Measurements from ENCODE around the gene PPP3CA.

Gene PPP3CA

DNA sequence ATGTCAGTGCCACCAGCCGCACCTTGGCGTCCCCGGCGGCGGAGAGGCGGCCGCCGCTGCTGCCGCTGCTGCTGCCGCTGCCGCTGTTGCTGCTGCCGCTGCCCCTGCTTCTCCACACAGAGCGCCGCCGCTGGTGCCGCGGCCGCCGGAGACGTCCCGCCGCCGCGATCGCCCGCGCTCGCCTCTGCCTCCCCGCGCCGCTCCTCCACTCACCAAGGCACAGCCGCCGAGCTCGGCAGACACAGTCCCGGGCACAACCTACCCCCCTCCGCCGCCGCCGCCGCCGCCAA is at the start of gene PPP3CA:
Gene PPP3CA, minus strand, starts transcription at position 260 of the 290 bp plus-strand sequence.
- no peak for DNase-seq

DNA sequence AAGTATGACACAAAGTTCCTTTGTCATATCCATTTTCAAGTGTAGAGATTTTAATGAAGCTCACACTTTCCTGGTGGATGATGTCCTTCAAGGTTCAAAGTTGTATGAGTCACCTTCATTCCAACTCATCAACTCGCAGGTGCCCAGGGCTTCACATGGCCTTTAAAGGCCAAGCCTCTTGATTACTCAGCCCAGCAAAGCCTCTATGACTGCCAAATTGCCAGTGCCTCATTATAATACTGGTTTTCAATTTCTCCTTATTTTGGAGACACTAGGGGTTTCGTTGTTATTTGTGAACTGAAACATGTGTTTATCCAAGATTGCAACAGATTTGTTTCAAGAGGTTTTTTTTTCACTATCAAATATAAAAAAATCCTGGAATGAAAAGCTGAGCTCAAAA is 45.9 kb upstream of the PPP3CA start:
- no peak for DNase-seq

DNA sequence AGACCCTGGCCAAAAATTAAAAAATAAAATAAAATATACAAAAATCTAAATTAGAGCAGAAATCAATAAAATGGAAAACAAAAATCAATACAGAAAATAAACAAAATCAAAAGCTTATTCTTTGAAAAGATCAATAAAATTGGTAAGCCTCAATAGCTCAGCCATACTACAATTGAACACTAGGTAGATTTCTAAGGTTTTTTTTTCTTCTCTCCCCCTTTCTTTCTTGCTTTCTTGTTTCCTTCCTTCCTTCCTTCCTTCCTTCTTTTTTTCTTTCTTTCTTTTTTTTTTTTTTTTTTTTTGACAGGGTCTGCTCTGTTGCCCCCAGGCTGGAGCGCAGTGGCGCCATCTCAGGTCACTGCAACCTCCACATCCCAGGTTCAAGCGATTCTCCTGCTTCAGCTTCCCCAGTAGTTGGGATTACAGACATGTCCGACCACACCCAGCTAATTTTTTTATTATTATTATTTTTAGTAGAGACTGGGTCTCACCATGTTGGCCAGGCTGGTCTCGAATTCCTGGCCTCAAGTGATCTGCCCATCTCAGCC is 23.4 kb upstream of the PPP3CA start:
- DNase-seq: no peak

DNA sequence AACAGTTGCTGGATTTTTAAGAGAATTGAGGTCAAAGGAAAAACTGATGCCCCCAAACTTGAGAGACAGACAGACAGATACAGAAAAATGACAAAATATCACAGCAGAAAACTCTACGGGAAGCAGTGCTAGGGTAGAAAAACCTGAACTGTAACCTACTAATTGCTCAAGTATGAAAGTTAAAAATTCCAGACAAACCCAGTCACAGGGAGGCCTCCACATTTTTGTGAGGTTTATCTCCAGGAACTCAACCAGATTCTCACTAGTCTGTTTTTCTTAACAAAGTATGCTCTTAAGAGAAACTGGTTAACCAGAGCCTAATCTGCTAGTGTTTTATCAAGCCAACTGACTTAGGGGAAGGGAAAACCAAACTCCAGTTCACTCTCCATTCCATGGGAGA is 19.9 kb upstream of the PPP3CA start:
- no peak for DNase-seq

DNA sequence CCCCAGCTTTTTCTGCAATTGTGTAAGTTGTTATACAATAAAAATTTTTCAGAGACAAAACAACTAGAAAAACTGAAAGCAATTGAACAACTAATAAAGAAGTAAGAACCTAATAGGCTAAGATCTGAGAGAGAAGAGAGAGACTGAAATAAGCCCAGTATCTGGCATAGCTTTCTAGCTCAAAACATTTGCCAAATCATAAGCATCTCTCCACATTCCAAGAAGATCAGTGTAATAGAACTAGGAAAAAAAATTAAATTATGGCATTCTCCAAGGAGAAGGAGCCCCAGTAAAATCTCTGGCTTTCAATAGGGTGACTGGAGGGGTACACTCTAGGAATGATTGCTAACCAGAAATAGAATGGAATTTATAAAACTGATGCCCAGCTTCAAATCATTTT is 19.0 kb upstream of the PPP3CA start:
- no peak for DNase-seq

DNA sequence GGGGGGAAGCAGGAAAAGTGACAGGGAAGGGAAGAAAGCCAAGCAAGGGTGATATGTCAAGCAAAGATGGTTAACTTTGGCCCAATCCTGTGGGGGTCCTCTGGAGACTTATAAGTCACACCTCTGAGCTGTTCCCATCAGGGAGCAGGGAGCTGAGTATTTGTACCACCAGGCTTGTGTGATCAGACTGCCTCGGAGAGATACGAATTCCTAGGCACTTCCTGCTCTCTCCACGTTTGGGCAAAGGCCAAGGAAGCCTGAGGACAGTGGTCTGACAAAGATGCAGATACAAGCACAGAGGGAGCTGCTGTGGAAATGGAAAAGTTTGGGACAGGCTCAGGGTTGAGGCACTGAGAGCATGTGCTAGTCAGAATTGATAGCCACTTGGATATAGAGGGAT is 10.4 kb upstream of the PPP3CA start:
- DNase-seq: no peak

DNA sequence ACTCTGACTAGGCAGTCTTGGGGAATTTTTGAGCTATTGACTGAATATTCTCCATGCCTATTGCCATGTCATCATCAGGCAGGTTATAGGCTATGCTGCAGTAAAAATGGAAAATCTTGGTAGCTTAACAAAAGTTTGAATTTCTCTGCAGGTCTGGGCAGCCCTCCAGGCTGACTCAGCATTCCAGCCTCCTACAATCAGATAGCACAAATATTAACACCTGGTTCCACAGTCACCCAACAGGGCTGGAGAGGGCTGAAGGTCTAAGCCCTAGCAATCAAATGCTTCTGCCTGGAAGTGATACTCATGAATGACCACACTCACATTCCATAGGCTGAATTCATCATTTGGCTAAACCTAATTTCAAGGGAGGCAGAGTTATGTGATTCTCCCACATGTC is 9.6 kb upstream of the PPP3CA start:
- no peak for DNase-seq

DNA sequence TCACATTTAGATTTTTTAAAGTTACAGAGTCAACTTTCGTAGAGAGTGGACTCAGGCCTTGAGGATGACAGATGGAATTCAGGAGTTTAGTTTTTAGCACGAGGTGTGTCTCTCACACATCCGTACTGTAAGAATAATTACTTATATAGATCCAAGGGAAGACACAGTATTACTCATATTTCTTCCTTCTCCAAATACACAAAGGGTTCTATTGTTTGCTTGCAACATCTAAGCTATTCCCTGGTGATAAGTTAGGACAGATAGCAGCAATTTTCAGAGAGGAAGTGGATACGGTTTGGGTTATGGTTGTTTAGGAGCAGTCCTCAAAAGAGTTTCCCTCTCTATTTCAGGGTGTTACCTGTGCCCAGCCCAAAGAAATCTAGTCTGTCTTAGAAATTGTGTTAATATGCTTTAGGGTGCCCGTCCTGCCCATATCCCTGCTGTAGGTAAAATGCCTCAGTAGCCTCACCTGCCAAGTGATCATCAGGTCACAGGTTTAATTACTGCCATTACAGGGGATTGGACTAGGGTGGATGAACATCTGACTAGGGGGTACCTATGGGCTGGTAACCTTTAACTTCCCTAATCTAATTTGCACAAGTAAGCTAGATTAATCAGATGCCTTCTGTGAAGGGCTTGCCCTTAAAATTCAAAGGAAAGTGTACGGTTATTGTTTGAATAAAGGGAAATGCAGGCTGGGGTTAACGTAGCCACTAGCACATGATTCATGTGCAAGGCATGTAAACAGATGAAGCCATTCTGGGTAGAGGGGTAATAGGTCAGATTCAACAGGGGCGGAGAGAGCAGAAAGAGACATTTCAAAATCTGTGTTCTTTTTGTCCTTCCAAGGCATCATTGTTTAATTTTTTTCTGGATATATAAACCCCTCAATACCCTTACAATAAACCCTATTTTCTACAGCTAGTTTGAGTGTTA is 8.7 kb upstream of the PPP3CA start:
- DNase-seq: no peak

DNA sequence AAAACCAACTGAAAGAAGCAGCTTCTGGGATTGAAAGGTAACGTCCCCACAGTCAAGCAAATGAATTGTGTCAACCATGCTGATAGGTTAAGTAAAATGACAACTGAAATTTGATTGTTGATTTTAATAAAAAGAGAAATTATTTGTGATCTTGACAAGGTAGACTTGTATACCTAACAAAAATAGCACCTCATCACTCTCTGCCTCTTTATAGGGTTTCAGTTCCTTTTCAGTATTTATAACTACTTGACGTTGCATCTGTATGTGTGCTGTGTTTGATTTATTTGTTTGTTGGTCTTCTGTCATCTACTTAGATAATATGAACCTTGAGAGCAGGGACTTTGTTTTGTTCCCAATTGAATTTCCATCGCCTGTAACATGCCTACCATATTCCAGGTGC is 7.9 kb upstream of the PPP3CA start:
- DNase-seq: no peak

DNA sequence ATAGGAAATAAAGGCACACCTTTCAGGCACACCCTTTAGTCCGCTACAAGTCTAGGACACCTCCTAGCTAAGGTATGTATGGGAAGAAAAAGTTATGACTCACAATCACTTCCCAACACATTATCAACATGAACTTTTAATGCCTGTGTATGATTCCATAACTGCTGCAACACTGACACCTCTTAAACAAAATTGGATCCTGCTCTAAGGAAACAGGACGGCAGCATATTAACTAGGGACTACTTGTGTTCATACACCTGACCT is 2.4 kb upstream of the PPP3CA start:
- DNase-seq: no peak

DNA sequence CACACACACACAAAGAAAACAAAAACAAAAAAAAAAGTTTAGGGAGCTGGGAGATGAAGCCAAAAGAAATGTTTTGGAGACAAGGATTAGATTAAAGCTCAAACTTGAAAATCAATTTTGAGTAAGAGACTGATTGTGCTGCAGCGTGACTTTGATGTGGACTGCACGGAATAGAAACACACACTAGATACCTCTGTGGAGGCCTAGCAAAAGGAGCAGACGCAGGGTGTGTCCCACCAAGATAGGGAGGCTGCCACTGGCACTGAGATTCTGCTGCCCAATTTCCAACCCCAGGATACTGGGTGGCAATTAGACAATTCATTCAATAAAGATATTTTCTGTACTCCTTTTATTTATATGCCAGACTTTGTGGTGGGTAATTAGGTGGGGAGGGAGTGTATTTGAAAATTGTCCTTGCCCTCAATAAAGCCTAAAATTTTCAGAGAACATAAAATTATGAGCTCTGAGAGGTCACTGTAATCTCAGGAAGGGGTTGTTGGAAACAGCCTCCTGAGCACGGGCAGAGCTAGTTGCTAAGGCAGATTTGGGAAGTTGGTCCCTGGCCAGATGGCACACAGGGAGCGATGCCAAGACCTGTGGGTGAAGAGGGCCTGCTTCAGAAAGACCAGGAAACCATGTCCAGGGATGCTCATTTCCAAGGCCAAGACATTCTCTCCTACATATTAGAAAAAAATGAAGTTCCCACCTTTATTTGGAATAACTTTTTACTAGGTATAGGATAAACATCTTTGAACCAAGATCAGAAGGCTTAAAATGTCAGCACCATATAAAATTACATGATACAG is 1.9 kb upstream of the PPP3CA start:
- DNase-seq: no peak

DNA sequence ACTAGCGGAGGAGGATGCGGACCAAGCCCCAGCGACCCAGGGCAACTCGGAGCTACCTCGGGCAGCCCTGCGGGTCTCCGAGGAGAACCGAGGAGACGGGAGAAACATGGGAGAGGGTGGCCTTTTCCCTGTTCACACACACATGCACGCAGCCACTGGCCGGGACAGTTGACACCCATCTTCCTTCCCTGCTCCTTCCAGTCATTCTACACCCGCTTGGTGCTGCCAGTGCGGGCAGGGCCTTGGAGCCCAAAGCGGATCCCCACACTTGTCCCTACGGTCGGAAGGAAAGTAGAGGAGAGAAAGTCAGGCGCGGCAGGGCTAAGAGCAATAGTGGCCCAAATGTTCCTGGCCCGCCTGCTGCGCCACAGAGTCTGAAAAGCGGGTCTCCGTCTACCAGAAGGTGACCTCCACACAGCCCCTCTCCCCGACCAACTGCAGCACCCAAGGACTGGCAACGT is 1.1 kb upstream of the PPP3CA start:
- no peak for DNase-seq

DNA sequence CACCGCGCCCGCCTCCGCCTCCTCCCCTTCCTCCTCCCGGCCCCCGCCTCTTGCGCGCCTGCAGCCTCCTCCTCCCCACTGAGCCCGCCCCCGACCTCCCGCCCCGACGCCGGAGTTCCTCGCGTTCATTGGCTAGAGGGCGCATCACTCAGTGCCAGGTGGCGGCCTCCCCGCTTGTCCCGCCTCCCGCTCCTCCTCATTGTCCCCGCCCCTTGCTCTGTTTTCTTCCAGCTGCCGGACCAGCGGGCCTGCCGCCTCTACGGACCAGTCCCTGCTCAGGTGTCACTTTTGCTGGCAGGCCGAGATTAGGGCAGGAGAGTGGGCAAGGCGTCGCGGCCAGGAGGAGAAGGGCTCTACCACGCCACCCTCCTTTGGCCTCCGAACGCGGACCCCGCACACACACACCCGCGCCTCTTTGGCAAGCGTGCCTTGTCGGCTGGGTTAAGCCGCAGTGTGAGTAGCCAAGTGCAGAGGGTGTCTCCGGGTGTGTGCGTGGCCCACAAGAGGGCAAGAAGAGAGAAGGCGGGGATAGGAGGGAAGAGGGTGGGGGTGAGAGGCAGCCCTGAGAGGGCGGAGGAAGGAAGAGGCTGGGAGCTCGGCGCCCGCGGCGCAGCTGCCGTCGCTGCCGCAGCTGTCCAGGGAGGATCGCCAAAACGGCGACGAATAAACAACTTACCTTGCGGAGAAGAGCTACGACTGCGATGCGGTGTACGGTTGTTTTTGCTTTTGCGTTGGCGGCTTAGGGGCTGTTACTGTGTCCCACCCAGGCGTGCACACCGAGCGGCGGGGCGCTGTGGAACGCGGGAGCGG is 436 bp upstream of the PPP3CA start:
- DNase-seq: peak; percentile 99 to 100

DNA sequence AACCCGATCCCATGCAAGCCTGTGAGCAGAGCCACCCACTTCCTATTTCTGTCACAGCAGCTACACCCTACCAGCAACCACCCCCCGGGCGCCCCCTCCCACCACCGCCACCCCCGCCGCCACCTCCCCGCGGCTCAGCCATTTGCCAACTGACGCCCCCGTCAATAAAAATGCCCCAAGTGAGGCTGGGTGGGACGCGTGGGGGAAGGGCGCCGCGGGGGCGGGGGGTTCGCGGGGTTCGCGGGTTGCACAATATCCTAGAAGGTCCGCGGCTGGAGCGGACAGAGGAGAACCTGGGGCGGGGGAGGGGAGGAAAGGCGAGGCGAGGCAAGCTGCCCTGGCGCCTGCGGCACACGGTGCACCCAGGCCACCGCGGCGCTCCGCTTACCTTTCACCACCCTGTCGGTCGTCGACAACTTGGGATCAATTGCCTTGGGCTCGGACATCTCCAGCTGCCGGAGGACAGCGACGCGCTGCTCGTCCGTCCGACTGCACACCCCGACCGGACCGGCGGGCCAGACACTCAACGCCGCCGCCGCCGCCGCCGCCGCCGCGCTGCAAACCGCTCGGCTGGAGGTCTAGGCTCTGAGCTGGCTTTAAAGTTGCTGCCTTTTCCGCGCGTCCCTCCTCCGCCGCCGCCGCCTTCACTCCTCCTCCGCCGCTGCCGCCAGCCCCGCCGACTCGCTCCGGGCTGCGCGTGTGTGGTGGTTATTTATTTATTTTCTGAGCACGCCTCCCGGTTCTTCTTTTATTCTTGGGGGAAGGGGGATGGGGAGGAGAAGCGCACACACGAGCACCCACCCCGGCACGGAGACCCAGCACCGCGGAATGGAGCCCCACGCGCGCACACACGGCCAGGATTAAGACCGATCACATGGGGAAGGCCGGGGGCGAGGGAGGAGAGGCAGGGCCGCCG is 717 bp downstream of the PPP3CA start:
- peak; percentile 63 to 69 for DNase-seq

DNA sequence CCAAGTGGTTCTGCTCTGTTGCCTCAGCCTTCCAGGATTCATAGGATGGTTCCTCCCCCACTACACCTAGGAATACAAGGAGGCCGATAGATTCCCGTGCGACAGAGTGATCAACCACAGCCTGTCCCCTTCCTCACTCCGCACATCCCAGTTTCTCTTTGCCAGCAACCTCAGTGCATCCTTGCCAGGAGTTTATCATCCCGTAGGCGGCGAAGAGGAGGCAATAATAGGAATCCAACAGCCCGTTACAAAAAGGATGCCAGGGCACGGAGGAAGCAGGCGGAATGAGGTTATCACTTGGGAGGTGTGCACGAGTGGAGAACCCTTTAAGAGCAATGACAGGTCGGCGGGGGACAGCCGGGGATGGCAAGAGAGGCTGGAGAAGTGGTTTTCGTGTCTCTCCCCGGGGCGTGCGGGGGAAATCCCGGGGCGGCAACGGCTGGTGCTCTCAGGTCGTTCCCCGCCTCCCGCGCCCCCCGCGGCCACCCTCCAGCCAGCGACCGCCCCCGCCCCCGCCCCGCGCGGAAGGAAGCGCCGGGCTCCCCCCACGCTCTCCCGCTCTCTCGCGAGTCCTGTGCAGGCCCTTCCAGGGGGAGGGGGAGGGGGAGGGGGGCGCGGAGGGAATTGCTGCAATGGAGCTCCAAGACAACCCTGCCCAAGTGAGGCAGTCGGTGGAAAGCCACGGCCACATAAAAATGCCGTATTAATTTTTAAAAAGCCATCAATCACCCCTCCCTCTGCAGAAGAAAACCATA is 1.6 kb downstream of the PPP3CA start:
- DNase-seq: peak; percentile 43 to 61

DNA sequence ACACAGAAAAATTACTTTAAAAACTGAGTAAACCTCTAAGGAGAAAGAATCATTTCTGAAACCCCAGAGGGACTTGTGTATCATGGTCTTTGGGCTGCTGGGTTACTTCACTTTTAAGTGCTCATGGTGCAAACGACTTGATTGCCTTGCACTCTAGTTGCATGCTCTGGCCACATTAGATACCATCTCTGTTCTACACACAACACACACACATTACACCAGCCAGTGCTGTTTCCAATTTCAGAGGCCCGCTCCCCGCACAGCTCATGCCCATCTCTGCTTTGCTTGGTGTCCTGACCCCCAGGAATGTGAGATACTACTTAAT is 2.1 kb downstream of the PPP3CA start:
- DNase-seq: no peak

DNA sequence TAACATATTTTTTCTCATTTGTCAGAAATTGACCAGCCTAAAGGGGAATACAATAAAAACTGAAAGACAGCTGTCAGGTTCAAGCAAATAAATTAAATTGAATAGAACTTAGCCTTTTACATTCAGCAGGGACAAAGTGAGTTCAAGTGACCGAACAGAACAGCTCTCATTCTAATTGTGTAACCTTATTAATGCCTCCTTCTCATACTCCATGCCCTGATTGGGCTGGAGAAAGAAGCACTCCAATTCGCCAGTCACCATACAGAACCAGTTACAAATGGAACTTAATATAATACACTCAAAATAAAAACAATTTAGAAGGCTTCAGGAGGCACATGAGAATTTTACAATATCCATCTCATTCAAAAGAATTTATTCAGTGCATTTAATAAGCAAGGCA is 8.0 kb downstream of the PPP3CA start:
- DNase-seq: no peak

DNA sequence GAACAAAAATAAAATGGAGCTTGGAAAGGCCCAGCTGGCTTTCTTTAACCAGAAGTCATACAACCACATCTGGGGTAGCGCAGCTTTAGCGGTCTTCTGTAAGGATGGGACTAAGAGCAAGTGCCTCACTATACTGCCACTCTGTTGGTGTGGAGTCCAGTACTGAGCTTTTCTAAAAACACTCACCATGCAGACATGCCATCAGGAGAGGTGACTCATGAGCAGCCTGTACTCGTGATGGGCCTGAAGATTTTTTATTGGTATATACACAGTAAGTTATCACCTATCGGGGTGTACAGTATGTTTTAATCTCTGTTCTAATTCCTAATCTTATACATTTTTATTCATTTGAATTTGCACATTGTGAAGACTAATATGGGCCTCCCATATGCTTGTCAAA is 9.6 kb downstream of the PPP3CA start:
- DNase-seq: no peak

DNA sequence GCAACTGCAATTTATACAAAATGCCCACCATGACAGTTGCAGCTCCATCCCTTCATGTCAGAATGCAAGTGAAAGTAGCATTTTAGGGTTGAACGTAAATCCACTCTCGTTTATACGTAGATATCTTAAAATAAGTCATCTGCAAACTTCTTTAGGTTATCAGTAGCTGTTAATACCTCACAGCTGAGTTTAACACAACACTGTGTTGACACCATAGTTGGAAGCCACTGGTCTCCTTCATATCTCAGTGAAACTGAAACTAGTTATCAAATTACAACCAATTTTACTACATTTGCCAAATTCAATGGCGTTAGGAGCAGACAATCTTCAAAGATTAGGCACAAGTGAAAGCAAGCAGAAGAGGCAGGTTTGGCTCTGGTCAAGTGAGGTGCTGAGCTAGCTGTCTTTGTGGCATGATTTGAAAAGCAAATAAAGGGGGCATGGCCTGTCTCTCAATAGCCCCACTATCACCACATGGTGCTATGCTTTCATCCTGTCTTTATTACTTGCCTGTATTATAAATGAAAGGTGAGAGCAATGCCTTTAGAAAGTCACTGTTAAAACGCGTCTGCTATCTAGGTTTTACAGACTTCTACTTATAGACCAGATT is 12.3 kb downstream of the PPP3CA start:
- DNase-seq: no peak

DNA sequence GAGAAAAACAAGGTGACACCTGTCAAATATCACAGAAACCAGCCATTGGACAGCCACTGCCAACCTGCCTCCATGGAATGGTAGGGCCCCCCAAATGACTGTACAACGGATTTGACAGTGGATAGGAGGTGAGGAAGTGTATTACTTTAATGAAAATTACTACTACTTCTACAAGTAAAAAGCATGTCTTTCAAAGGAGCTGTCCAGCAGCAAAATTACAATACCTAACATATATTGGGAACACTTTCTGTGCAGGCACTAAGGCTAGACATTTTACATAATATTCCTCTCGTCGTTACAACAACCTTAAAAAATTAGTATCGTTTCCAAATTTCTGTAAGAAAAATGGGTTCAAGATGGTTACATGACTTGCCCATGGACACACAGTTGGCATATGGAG is 14.9 kb downstream of the PPP3CA start:
- DNase-seq: no peak

DNA sequence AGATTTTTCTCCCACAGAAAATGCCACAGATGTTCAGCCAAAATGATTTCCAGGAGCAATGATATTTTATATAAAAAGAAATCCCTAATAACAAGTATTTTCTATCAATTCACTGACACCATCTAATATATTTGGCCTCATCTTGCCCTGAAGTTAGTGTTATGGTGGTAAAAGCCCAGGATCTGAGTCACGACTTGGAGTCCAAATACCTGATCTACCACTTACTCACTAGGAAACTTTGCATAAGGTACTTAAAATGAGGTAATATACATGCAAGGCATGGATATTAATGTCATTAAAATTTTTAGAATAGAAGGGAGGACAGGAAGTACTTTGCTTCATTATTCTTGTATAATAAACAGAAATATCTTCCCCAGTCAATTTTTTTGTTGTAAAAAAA is 16.3 kb downstream of the PPP3CA start:
- no peak for DNase-seq
